Testis (tissue), 2 donors: ENCODE results near the gene ARHGAP33.
"Not testable (repeated sequence)": the region's sequence is repeated elsewhere in the genome, so short reads cannot be mapped to it uniquely, and the experiment has no call there.

Experiments
- CTCF ChIP-seq, 3 experiments: fragments of 450-650 bp in 2 of 3; fragments of 200-600 bp in 1 of 3; sonication (generic) in 1 of 3; IDR thresholded peaks; one replicate each; pipeline ENCODE4 v1.5.1; 2016 to 2019; ENCODE audit warnings: antibody characterized with exemption in 3 of 3, mild to moderate bottlenecking in 2 of 3, moderate library complexity in 1 of 3
- POLR2A ChIP-seq: fragments of 450-650 bp; IDR thresholded peaks from one replicate; pipeline ENCODE4 v1.6.1; 2017; ENCODE audit warnings: antibody characterized with exemption, mild to moderate bottlenecking, moderate library complexity

GRCh38 chr19:35772362-35772761 lies 3.0 kb upstream of the ARHGAP33 start:
- TF ChIP-seq CTCF (IDR thresholded peaks at IDR 0.05); POLR2A: not testable (repeated sequence)
